Gastrocnemius medialis (tissue), 4 donors: ENCODE measurements around the gene PHACTR3.

Experiments used
- POLR2A ChIP-seq, 2 donors: fragments of 450-650 bp; IDR thresholded peaks; one replicate each; pipeline ENCODE4 v1.6.1; 2017; ENCODE audit warnings: antibody characterized with exemption in 2 of 2, mild to moderate bottlenecking in 2 of 2, moderate library complexity in 2 of 2
- TF ChIP-seq, protein P1 (sequence below), 5 experiments: fragments of 450-650 bp in 3 of 5; fragments of 200-600 bp in 2 of 5; sonication (generic) in 2 of 5; IDR thresholded peaks in 4 of 5; conservative IDR thresholded peaks in 1 of 5; 1 replicate in 4 of 5; 2 replicates in 1 of 5; pipeline ENCODE4 v1.5.1; 2016 to 2019; ENCODE audit warnings: antibody characterized with exemption in 5 of 5, mild to moderate bottlenecking in 3 of 5, moderate library complexity in 3 of 5

DNA sequence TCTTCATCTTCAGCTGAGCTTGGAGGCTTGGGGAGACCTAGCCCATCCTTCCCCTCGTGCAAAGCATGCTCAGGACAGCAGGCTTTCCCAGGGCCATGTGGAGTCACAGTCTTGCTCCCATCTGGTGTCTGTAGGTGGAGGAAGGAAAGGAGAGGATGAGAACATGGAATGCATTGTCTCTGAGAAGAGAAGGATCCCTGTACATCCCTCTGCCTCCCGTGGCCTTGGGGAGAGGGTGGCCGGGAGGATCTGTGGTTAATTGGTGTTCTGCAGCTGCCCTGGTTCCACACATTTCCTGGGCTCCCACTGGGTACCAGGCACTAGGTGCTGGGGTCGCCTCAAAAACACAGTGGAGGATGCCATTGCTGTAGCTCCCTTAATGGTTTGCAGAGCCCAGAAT, 134.5 kb downstream of the PHACTR3 start:
- TF ChIP-seq, protein P1, sequence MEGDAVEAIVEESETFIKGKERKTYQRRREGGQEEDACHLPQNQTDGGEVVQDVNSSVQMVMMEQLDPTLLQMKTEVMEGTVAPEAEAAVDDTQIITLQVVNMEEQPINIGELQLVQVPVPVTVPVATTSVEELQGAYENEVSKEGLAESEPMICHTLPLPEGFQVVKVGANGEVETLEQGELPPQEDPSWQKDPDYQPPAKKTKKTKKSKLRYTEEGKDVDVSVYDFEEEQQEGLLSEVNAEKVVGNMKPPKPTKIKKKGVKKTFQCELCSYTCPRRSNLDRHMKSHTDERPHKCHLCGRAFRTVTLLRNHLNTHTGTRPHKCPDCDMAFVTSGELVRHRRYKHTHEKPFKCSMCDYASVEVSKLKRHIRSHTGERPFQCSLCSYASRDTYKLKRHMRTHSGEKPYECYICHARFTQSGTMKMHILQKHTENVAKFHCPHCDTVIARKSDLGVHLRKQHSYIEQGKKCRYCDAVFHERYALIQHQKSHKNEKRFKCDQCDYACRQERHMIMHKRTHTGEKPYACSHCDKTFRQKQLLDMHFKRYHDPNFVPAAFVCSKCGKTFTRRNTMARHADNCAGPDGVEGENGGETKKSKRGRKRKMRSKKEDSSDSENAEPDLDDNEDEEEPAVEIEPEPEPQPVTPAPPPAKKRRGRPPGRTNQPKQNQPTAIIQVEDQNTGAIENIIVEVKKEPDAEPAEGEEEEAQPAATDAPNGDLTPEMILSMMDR (IDR thresholded peaks at IDR 0.05 in 4 of 5, conservative IDR thresholded peaks at IDR 0.05 in 1 of 5), result no peak
- no peak for TF ChIP-seq POLR2A (IDR thresholded peaks at IDR 0.05)
